ENCODE measurements around the gene JMJD6.

Gene JMJD6

GRCh38 chr17:76697702-76698465, 28.5 kb downstream of the JMJD6 start:
- DNase-seq (ENCODE audit: low read depth in 2 of 2), result no peak

DNA sequence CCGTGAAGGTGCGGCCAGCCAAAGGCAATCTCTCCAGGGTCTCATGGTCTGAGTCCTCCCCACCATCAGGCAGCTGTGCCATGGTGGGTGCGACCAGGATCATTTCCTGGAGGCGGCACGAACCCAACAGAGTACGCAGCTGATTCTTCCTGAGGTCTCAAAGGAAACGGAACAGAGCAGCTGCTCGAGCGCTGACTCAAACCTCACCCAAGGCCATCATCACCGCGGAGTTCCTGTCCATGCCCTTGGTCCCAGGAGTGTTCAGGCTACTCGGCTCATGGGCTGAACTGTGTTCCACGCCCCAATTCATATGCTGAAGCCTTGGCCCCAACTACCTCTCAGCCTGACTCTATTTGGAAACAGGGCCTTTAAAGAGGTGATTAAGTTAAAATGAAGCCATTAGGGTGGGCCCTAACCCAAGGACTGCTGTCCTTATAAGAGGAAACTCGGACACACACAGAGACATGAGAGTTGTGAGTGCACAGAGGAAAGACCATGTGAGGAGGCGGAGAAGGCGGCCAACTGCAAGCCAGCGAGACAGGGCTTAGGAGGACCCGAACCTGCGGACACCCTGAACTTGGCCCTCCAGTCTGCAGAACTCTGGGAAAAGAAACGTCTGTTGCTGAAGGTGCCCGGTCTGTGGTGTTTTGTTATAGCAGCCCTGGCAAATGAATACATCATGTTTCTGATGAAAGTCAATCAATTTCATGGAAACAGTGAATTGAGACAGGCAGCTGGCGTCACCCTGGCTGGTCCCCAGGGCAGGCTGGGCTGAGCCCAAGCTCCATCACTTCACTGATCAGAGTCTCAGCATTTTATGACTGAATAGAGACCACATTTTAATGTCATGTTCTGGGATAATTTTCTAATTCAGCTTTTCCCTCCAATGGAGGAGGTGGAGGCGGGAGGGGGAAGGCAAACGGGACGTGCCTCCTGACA, 29.4 kb downstream of the JMJD6 start:
- no peak for DNase-seq (ENCODE audit: low read depth in 2 of 2)

- no peak for DNase-seq (ENCODE audit: low read depth in 2 of 2)
These were observed 31.2 kb downstream of the JMJD6 start for GRCh38 chr17:76695059-76695831.

DNA sequence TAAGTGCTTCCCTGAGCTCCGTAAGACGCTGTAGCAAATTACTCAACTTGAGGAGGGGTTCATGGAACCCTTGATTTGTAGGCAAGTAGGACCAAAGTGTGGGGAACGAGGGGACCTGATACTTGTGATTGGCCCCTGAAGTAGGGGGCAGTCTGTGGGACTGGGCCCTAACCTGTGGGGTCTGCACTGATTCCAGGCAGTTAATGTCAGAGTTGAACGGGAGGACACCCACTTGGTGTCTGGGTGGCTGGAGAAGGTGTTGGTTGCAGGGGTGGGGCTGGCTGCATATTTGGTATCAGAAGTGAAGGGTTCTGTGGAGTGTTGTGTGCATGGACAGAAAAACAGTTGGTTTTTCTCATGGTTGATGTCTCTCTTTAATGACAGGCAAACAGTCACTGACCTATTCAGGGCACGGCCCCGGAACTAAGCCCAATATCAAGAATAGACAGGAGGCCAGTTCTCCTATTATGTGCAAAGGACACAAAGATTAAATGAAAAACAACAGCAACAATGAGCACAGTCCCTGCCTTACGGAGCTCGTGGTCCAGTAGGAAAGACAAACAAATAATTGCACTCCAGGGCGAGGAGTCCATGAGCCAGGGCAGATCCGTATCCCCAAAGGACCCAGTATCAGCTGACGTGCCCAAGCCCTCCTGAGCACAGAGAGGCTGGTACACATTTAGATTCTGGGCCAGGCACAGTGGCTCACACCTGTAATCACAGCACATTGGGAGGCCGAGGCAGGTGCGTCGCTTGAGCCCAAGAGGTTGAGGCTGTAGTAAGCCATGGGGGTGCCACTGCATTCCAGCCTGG, 34.8 kb downstream of the JMJD6 start:
- no peak for DNase-seq (ENCODE audit: low read depth in 2 of 2)

DNA sequence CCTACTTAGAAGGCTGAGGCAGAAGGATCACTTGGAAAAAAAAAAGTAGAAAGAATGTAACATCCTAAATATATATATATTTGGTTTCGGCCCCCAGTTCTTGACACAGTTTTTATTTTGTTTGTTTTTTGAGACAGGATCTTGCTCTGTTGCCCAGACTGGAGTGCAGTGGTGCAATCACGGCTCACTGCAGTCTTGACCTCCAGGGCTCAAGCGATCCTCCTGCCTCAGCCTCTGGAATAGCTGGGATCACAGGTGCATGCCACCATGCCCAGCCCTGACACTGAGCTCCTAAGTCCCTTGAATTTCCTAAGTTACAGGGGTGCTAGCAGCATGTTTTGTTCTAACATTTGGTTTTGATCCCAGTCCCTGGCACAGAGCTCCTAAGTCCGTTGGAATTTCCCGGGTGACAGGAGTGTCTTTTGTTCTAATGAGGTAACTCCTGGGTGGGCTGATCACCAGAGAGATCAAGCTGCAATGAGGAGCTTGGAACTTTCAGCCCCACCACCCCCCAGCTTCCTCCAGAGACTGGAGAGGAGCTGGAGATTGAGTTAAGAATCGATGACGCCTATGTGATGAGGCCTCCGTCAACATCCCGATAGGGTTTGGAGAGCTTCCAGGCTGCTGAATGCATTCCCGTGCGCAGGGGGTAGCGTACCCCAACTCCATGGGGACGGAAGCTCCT, 35.7 kb downstream of the JMJD6 start:
- DNase-seq (ENCODE audit: low read depth in 2 of 2), result no peak

DNA sequence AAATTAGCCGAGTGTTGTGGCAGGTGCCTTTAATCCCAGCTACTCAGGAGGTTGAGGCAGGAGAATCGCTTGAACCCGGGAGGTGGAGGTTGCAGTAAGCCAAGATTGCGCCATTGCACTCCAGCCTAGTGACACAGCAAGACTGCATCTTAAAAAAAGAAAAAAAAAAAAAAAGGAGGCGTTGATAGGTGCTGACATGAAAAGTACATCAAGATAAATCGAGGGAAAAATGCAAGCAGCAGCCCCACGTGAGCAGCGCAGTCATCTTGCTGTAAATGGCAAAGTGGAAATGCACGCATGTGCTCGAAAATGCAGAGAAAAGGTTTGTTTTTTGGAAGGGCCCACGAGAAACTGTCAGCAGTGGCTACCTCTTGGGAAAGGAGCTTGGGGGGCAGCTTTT, 36.5 kb downstream of the JMJD6 start:
- no peak for DNase-seq (ENCODE audit: low read depth in 2 of 2)

GRCh38 chr17:76688165-76688622, 38.2 kb downstream of the JMJD6 start:
- DNase-seq (ENCODE audit: low read depth in 2 of 2), result no peak

- no peak for DNase-seq (ENCODE audit: low read depth in 2 of 2)
These were observed 38.9 kb downstream of the JMJD6 start for GRCh38 chr17:76687298-76688164.

DNA sequence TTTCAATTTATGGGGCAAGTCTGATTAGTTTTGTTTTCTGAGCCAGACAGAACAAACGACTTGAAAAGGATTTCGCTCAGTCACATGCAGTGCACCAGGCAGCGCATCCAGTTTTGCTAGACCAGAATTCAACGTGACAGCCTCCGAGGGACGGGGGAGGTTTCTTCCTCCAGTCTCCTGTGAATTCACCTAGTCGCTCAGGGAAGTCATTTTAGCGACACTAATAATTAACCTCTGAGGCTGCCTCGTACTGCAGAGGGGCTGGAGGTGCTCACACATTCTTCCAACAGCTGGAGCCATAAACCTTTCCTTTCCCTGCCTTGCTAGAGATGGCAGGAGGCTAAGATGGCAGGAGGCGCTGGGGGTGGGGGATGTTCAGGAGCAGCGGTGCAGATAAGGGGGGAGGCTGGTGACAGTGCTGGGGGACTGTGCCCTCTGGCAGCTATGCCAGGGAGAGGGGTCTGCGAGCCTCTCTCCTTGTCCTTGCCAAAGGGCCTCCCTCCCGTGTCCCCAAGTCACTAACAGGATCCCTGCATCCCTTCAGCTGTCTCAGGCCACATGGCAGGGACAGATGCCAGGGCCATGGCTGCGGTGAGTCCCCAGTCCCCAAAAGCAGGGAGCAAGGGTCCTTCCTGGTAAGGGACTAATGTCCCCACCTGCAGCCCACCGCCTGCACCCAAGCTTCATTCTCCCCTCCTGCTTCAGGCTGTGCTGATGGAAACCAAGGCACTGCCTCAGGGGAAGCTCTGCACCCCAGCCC, 39.7 kb downstream of the JMJD6 start:
- DNase-seq (ENCODE audit: low read depth in 2 of 2), result no peak

- DNase-seq (ENCODE audit: low read depth in 2 of 2), result no peak
These were observed 40.6 kb downstream of the JMJD6 start for GRCh38 chr17:76685846-76686245.

DNA sequence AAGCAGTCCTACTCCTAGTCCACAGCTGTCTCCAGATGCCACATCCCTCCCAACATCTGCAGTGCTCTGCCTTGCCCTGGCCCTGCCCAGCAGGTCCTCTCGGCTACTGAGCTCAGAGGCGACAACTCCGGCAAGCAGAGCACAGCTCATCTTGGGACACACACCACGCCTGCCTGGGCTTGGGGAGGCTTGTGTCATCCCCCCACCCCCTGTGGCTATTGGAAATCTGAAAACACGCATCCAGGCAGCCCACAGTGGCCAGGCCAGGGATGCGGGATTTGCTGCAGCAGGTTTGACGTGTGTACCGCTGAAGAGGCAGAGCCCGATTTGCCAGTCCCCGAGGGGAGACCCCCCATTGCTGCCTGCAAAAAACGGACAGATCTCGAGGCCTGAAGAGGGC, 41.0 kb downstream of the JMJD6 start:
- no peak for DNase-seq (ENCODE audit: low read depth in 2 of 2)

- no peak for DNase-seq (ENCODE audit: low read depth in 2 of 2)
These were observed 41.6 kb downstream of the JMJD6 start for GRCh38 chr17:76684756-76685155.

GRCh38 chr17:76683921-76684745, 42.3 kb downstream of the JMJD6 start:
- no peak for DNase-seq (ENCODE audit: low read depth in 2 of 2)

GRCh38 chr17:76683011-76683755, 43.2 kb downstream of the JMJD6 start:
- no peak for DNase-seq (ENCODE audit: low read depth in 2 of 2)

GRCh38 chr17:76682296-76682695, 44.1 kb downstream of the JMJD6 start:
- DNase-seq (ENCODE audit: low read depth in 2 of 2), result no peak

GRCh38 chr17:76681222-76682137, 44.9 kb downstream of the JMJD6 start:
- peak in 1 of 2 experiments; percentile 32 for DNase-seq (ENCODE audit: low read depth in 2 of 2)
